ENCODE data around the gene CEP72. TPM values are rescaled to one million over a fixed set of nuclear protein-coding genes. Genes with fewer than 3 reads are reported as not detected.

Gene CEP72
- total RNA-seq (10 to 100 TPM; 13.9 to 25.8 (median 23.6) TPM), total RNA-seq (6.3 to 19.8 (median 12.6) reads per million in 29 experiments)
- total RNA-seq (2013) = 10.2 TPM

GRCh38 chr5:611731-612486 lies at the start of gene CEP72:
CEP72 (plus strand) TSS chr5:612340; CDS start chr5:612362, 22 bp downstream.
- Histone ChIP-seq H3K36me3 (ENCODE audit: control insufficient read depth in 2 of 2, extremely low read depth in 1 of 2, insufficient read depth in 1 of 2, low read length in 1 of 2) (no peaks in the 10 kb centered on the region), H3K9me3 (no peaks in the 10 kb centered on the region), H3K4me3 (ENCODE audit: control insufficient read depth in 1 of 2, extremely low read depth in 1 of 2, low read length in 1 of 2) (peak within 1 kb of the TSS; percentile 80 to 92), H3K4me1 (ENCODE audit: control insufficient read depth in 1 of 2, extremely low read depth in 1 of 2, insufficient read depth in 2 of 2, low read length in 2 of 2) (peaks cover 4 to 41% of the 10 kb centered on the region in 2 experiments), H3K27ac (ENCODE audit: low read length) (peak within 1 kb of the TSS; percentile 52), H3K27me3 (replicated peaks in 1 of 2; ENCODE audit: control insufficient read depth in 2 of 2, extremely low read depth in 1 of 2, insufficient read depth in 2 of 2, low read length in 1 of 2) (peaks cover 0 to 20% of the 10 kb centered on the region in 2 experiments)
- Mint-ChIP-seq H3K36me3 (peaks cover 13% of the 10 kb centered on the region), H3K4me3 (peak within 1 kb of the TSS; percentile 89 to 93 (median 90)), H3K27me3 (peaks cover 10 to 14% of the 10 kb centered on the region in 2 donors), H3K27ac (peak within 1 kb of the TSS; percentile 48 to 77), H3K4me1 (peaks cover 45 to 65% (median 57%) of the 10 kb centered on the region in 3 donors), H3K9me3 (no peaks in the 10 kb centered on the region)
- WGBS (ENCODE audit: insufficient coverage) = 0% methylated on average over 31 of the region's 72 CpGs
- DNase-seq (peak; percentile 81 to 95 (median 91)), ATAC-seq (replicated peaks in 1 of 4) (peak; percentile 93 to 99 (median 94))
- ChIA-PET CTCF (no interaction called here), POLR2A (no interaction called here)

- CTCF ChIA-PET = no interaction called here
- Histone ChIP-seq H3K4me3 (ENCODE audit: control insufficient read depth in 1 of 2, extremely low read depth in 1 of 2, low read length in 1 of 2) (no peak overlapping the region), H3K4me1 (ENCODE audit: control insufficient read depth in 1 of 2, extremely low read depth in 1 of 2, insufficient read depth in 2 of 2, low read length in 2 of 2) (no peaks in the 10 kb centered on the region), H3K9me3 (no peaks in the 10 kb centered on the region), H3K36me3 (ENCODE audit: control insufficient read depth in 2 of 2, extremely low read depth in 1 of 2, insufficient read depth in 1 of 2, low read length in 1 of 2) (no peaks in the 10 kb centered on the region), H3K27me3 (replicated peaks in 1 of 2; ENCODE audit: control insufficient read depth in 2 of 2, extremely low read depth in 1 of 2, insufficient read depth in 2 of 2, low read length in 1 of 2) (peaks cover 0 to 35% of the 10 kb centered on the region in 2 experiments), H3K27ac (ENCODE audit: low read length) (no peak overlapping the region)
- no peak overlapping the region for H3K4me3 Mint-ChIP-seq
- WGBS (ENCODE audit: insufficient coverage) = 59% methylated on average over 11 of the region's 20 CpGs
- ATAC-seq (replicated peaks in 1 of 4) (no peak), DNase-seq (peak in 1 of 35 experiments; percentile 7)
- H3K4me1 Mint-ChIP-seq = no peaks in the 10 kb centered on the region
- POLR2A ChIA-PET = no interaction called here
- peaks cover 22 to 39% of the 10 kb centered on the region in 2 donors for H3K27me3 Mint-ChIP-seq
- H3K27ac Mint-ChIP-seq = no peak overlapping the region
- H3K36me3 Mint-ChIP-seq = no peaks in the 10 kb centered on the region
- no peaks in the 10 kb centered on the region for H3K9me3 Mint-ChIP-seq
Measured at GRCh38 chr5:565782-566440, 46.2 kb upstream of the CEP72 start.

DNA sequence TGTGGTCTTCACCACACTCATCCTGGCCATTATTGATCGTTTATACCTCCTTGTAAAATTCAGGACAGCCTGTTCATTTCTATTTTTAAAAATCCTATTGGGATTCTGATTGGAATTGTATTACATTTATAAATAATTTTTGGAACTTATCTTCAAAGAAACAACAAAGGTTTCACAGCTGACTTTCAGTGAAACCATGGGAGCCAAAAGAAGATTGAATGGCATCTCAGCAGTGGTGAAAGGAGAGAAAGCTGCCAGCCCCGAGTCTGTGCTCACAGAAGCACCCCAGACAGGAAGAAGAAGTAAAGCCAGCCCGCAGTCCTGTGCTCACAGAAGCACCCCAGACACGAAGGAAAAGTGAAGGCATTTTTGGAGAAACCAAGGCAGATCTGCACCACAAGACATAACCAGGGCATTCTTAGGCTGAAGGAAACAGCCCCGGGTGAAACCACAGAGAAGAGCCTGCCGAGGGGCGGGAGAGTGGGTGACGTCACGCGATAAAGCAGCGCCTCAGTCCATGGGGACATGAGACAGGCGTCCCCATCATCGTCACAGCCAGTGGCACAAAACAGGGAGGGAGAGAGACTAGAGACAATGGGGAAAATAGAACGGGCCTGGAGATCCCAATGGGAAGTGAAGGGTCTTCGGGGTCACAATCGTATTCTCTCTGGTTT lies 45.4 kb upstream of the CEP72 start:
- no peak overlapping the region for H3K27ac Mint-ChIP-seq
- POLR2A ChIA-PET = no interaction called here
- no peak for DNase-seq

GRCh38 chr5:567664-568060 lies 44.5 kb upstream of the CEP72 start:
- no peaks in the 10 kb centered on the region for H3K4me1 Mint-ChIP-seq
- no peaks in the 10 kb centered on the region for H3K9me3 Mint-ChIP-seq
- no peak overlapping the region for H3K27ac Mint-ChIP-seq
- CTCF ChIA-PET = no interaction called here
- Histone ChIP-seq H3K27ac (ENCODE audit: low read length) (no peak overlapping the region), H3K9me3 (no peaks in the 10 kb centered on the region), H3K36me3 (ENCODE audit: control insufficient read depth in 2 of 2, extremely low read depth in 1 of 2, insufficient read depth in 1 of 2, low read length in 1 of 2) (no peaks in the 10 kb centered on the region), H3K4me1 (ENCODE audit: control insufficient read depth in 1 of 2, extremely low read depth in 1 of 2, insufficient read depth in 2 of 2, low read length in 2 of 2) (no peaks in the 10 kb centered on the region), H3K4me3 (ENCODE audit: control insufficient read depth in 1 of 2, extremely low read depth in 1 of 2, low read length in 1 of 2) (no peak overlapping the region), H3K27me3 (replicated peaks in 1 of 2; ENCODE audit: control insufficient read depth in 2 of 2, extremely low read depth in 1 of 2, insufficient read depth in 2 of 2, low read length in 1 of 2) (peaks cover 0 to 37% of the 10 kb centered on the region in 2 experiments)
- ATAC-seq (replicated peaks in 1 of 4) (no peak), DNase-seq (no peak)
- WGBS (ENCODE audit: insufficient coverage) = 84% methylated on average over 13 of the region's 13 CpGs
- POLR2A ChIA-PET = no interaction called here
- H3K36me3 Mint-ChIP-seq = no peaks in the 10 kb centered on the region
- H3K27me3 Mint-ChIP-seq = peaks cover 22 to 38% of the 10 kb centered on the region in 2 donors
- no peak overlapping the region for H3K4me3 Mint-ChIP-seq

More for the DNA sequence above, 45.4 kb upstream of the CEP72 start:
- no peaks in the 10 kb centered on the region for H3K4me1 Mint-ChIP-seq
- Histone ChIP-seq H3K4me1 (ENCODE audit: control insufficient read depth in 1 of 2, extremely low read depth in 1 of 2, insufficient read depth in 2 of 2, low read length in 2 of 2) (no peaks in the 10 kb centered on the region), H3K36me3 (ENCODE audit: control insufficient read depth in 2 of 2, extremely low read depth in 1 of 2, insufficient read depth in 1 of 2, low read length in 1 of 2) (no peaks in the 10 kb centered on the region), H3K9me3 (no peaks in the 10 kb centered on the region), H3K27me3 (replicated peaks in 1 of 2; ENCODE audit: control insufficient read depth in 2 of 2, extremely low read depth in 1 of 2, insufficient read depth in 2 of 2, low read length in 1 of 2) (peaks cover 0 to 32% of the 10 kb centered on the region in 2 experiments), H3K4me3 (ENCODE audit: control insufficient read depth in 1 of 2, extremely low read depth in 1 of 2, low read length in 1 of 2) (no peak overlapping the region), H3K27ac (ENCODE audit: low read length) (no peak overlapping the region)
- no peak for ATAC-seq (replicated peaks in 1 of 4)
- CTCF ChIA-PET = no interaction called here
- no peak overlapping the region for H3K4me3 Mint-ChIP-seq
- H3K27me3 Mint-ChIP-seq = peaks cover 22 to 34% of the 10 kb centered on the region in 2 donors
- H3K9me3 Mint-ChIP-seq = no peaks in the 10 kb centered on the region
- WGBS (ENCODE audit: insufficient coverage) = 91% methylated on average over 4 of the region's 16 CpGs
- H3K36me3 Mint-ChIP-seq = no peaks in the 10 kb centered on the region

GRCh38 chr5:568061-568781 lies 43.9 kb upstream of the CEP72 start:
- 75% methylated on average over 26 of the region's 27 CpGs for WGBS (ENCODE audit: insufficient coverage)
- Histone ChIP-seq H3K4me3 (ENCODE audit: control insufficient read depth in 1 of 2, extremely low read depth in 1 of 2, low read length in 1 of 2) (no peak overlapping the region), H3K9me3 (no peaks in the 10 kb centered on the region), H3K4me1 (ENCODE audit: control insufficient read depth in 1 of 2, extremely low read depth in 1 of 2, insufficient read depth in 2 of 2, low read length in 2 of 2) (no peaks in the 10 kb centered on the region), H3K27me3 (replicated peaks in 1 of 2; ENCODE audit: control insufficient read depth in 2 of 2, extremely low read depth in 1 of 2, insufficient read depth in 2 of 2, low read length in 1 of 2) (peaks cover 0 to 41% of the 10 kb centered on the region in 2 experiments), H3K27ac (ENCODE audit: low read length) (no peak overlapping the region), H3K36me3 (ENCODE audit: control insufficient read depth in 2 of 2, extremely low read depth in 1 of 2, insufficient read depth in 1 of 2, low read length in 1 of 2) (no peaks in the 10 kb centered on the region)
- no peaks in the 10 kb centered on the region for H3K9me3 Mint-ChIP-seq
- H3K27me3 Mint-ChIP-seq = peaks cover 22 to 43% of the 10 kb centered on the region in 2 donors
- no peak for ATAC-seq (replicated peaks in 1 of 4)
- ChIA-PET CTCF (no interaction called here), POLR2A (no interaction called here)
- H3K4me3 Mint-ChIP-seq = no peak overlapping the region
- no peak overlapping the region for H3K27ac Mint-ChIP-seq
- H3K36me3 Mint-ChIP-seq = no peaks in the 10 kb centered on the region
- no peak for DNase-seq
- H3K4me1 Mint-ChIP-seq = no peaks in the 10 kb centered on the region

DNA sequence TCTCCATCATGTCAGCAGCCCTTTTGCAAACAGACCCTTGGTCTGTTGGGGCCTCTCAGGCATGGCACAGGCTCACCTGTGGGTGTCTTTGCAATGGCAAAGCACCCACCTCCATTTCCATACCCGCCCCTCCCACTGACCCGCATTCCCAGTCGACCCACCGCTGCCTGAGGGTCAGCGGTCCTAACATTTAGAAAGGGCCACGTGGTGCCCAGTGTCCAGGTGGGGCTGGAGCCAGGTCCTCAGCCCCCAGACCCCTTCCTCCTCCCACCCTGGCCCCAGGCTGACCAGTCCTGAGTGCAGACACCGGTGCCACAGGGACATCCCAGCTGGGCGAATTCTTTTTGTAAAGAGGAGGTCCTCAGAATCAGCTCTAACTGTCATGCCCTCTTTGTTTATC lies 43.3 kb upstream of the CEP72 start:
- H3K4me3 ChIP-seq (ENCODE audit: control insufficient read depth in 1 of 2, extremely low read depth in 1 of 2, low read length in 1 of 2) = no peak overlapping the region
- DNase-seq (no peak), ATAC-seq (replicated peaks in 1 of 4) (no peak)
- Mint-ChIP-seq H3K4me3 (no peak overlapping the region), H3K9me3 (no peaks in the 10 kb centered on the region), H3K27me3 (peaks cover 22 to 48% of the 10 kb centered on the region in 2 donors), H3K4me1 (no peaks in the 10 kb centered on the region), H3K27ac (peak overlapping the region in 1 of 2 donors; percentile 43), H3K36me3 (no peaks in the 10 kb centered on the region)
- WGBS (ENCODE audit: insufficient coverage) = 88% methylated on average over 5 of the region's 8 CpGs
- H3K36me3 ChIP-seq (ENCODE audit: control insufficient read depth in 2 of 2, extremely low read depth in 1 of 2, insufficient read depth in 1 of 2, low read length in 1 of 2) = no peaks in the 10 kb centered on the region
- ChIA-PET CTCF (no interaction called here), POLR2A (no interaction called here)
- H3K9me3 ChIP-seq = no peaks in the 10 kb centered on the region
- H3K27me3 ChIP-seq (replicated peaks in 1 of 2; ENCODE audit: control insufficient read depth in 2 of 2, extremely low read depth in 1 of 2, insufficient read depth in 2 of 2, low read length in 1 of 2) = peaks cover 0 to 46% of the 10 kb centered on the region in 2 experiments
- H3K4me1 ChIP-seq (ENCODE audit: control insufficient read depth in 1 of 2, extremely low read depth in 1 of 2, insufficient read depth in 2 of 2, low read length in 2 of 2) = no peaks in the 10 kb centered on the region
- H3K27ac ChIP-seq (ENCODE audit: low read length) = no peak overlapping the region

Measured in T-cell (primary cell).